ENCODE data around the gene SNX25. TPM values are rescaled to one million over a fixed set of nuclear protein-coding genes. Genes with fewer than 3 reads are reported as not detected.
A peak's percentile ranks its signal among the peaks of the same experiment; 100 is the strongest.
"Not testable (repeated sequence)": the region's sequence is repeated elsewhere in the genome, so short reads cannot be mapped to it uniquely, and the experiment has no call there.

The SNX25 gene
- total RNA-seq, 1 experiment from 2014 or later, result 63.1 TPM

DNA sequence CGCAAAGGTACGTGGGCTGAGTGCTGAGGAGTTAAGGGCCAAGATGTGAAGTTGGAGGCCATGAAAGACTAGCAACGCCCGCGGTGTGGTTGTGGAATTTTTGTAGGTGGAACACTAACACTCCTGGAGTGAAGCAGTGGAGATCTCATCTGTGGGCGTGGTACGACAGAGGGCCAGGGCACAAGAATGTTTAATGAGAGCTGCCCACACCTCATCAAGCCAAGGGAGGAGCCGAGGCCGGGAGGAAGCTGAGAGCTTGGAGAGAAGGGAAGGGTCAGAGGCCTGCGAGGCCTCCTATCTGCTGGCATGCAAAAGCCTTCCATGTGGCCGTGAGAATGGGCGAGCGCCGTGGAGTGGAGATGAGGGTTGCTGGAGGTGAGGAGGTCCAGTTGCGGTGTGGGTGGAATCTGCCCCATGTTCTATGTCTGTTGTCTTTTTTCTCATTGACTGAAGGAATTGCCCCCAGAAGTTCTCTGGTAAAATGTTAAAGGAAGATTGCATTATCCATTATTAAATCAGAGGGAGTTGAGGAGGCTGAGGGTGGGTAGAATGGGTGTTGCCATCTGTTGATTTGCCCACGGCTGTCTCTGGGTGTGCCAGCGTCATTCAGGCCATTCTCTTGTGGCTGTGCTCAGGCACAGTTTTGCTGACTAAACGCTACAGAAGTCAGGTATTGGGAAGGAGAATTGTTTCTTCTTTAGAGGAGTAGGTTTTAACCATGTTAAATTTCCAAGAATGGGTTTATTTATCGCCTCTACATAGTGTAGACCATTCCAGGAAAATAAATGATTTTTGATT, 19.8 kb downstream of the SNX25 start:
- no peak for DNase-seq (ENCODE audit: low spot score)

DNA sequence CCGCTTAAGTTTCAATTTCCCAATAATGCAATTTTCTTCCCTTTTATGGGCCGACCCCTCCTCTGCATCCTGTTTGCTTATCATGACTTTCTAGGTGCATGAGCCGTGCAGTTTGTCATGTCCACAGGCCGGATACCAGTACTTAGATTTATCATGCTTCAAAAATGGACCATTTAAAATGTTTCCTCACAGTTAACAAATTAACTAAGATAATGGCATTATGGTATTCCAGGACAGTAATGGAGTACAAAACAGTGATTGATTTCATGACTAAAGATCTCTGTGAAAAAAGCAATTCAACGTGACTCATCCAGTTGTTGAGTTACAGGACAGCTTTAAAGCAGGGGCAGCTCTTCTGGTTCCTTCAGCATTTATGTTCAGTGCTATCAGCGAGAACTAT, 23.0 kb downstream of the SNX25 start:
- peak; percentile 37 for DNase-seq (ENCODE audit: low spot score)

DNA sequence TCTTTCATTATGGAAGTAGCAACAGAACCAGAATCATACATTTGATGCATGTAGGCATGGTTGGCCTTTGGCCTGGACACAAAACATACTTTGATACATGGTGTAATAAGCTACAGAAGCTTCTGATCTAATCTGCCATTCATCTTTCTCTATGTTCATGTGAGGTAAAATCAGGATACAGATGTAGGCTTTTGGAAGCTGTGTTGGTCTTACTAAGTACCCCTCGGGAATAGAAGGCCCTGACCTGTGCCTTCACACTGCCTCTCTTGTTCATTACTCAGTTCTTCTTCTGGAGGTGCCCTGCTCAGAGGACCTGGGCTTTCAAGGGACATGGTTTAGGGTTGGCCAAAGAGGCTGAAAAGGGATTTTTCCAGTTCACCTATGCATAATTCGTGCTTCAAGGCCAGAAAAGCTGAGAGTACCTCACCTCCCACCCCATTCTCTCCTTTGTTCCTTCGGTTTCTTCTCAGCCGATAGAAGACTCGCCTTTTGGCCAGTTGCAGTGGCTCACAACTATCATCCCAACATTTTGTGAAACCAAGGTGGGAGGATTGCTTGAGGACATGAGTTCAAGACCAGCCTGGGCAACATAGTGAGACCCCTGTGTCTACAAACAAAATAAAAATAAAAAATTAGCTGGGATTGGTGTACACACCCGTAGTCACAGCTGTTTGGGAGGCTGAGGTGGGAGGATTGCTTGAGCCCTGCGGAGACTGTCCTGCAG, 25.9 kb downstream of the SNX25 start:
- DNase-seq (ENCODE audit: low spot score), result no peak

- peak; percentile 54 for DNase-seq (ENCODE audit: low spot score)
Measured at GRCh38 chr4:185235843-185236503, 26.6 kb downstream of the SNX25 start.

- DNase-seq (ENCODE audit: low spot score), result no peak
Measured at GRCh38 chr4:185237175-185237574, 27.8 kb downstream of the SNX25 start.

GRCh38 chr4:185238215-185238681, 28.9 kb downstream of the SNX25 start:
- no peak for DNase-seq (ENCODE audit: low spot score)

GRCh38 chr4:185238750-185239149, 29.4 kb downstream of the SNX25 start:
- no peak for DNase-seq (ENCODE audit: low spot score)

GRCh38 chr4:185240486-185240885, 31.1 kb downstream of the SNX25 start:
- DNase-seq (ENCODE audit: low spot score), result not testable (repeated sequence)

DNA sequence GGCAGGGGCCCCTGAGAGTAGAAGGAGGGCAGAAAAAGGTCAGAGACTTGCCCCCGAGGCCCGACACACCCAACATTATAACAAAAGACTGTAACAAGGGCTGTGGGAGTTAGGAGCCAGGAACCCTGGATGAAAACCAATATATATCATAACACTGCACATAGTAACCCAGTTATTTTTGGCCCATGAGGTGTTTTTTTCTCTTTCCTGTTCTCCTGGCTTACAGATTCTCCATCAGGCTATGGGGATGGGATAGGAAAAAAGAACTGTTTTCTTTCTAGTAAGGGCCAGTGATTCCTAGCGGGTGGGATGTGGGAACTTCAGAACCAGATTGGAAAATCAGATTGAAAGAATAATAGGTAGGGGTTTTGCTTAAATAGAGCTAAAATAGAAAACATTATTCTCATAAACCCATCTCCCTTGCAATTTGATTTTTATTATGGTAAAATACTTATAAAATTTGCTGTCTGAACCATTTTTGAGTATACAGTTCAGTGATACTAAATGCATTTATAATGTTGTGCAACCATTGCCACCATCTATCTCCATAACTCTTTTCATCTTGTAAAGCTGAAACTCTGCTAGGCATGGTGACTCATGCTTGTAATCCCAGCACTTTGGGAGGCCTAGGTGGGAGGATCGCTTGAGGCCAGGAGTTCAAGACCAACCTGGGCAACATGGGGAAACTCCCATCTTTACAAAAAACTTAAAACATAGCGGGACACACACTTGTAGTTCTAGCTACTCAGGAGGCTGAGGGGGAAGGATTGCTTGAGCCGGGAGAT, 33.5 kb downstream of the SNX25 start:
- DNase-seq (ENCODE audit: low spot score), result no peak

GRCh38 chr4:185243879-185244278, 34.5 kb downstream of the SNX25 start:
- DNase-seq (ENCODE audit: low spot score), result no peak

DNA sequence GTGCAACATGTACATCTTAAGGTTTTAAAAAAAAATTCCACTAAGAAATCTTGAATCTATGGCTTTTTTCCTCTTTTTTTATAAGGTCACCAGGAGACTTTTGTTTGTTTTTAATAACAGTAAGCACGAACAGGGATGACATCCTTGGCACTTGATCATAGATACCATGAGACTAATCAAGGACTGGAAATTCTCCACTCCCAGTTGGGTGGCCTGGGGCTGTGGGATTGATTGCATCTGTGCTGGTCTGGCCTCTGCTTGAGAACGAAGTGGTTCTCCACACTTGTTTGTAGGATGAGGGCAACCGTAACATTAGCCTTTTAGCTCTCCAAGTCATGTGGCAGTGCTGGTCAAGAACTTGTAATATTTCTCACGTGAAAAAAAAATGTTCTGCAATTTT, 35.4 kb downstream of the SNX25 start:
- DNase-seq (ENCODE audit: low spot score), result no peak

GRCh38 chr4:185246453-185246852, 37.1 kb downstream of the SNX25 start:
- no peak for DNase-seq (ENCODE audit: low spot score)

DNA sequence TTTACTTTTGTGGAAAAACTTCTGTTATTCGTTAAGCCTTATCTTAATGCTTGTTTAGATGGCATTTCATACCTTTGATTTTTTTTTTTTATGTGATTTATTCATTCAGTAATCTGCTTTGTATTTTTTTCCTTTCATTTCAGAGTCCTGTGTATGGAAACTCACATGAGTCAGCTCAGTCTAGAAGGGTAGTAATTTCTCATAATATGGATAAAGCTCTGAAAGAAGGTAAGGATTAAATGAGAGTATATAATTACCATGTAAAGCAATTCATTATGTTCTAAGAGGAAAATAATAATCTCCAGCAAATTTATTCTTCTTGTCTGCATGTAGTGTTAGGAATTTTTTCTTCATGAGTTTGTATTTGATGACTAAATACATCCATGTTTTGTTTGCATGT, 37.8 kb downstream of the SNX25 start:
- DNase-seq (ENCODE audit: low spot score), result no peak

DNA sequence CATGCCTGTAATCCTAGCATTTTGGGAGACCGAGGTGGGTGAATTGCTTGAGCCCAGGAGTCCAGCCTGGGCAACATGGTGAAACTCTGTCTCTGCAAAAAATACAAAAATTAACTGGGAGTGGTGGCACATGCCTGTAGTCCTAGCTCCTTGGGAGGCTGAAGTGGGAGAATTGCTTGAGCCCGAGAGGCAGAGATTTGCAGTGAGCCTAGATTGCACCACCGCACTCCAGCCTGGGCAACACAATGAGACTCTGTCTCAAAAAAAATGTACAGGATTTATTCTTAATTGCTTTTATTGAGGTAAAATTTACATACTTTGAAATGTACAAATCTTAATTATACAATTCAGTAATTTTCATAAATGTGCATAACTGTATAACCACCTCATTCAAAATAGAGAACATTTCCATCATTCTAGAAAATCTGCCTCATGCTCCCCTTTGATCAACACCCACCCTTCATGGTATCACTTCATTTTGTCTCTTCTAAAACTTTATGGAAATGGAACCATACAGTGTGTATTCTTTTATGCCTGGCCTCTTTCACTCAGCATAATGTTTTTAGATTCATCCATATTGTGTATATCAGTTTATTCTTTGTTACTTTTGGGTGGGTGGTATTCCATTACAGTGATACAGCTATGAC, 39.1 kb downstream of the SNX25 start:
- DNase-seq (ENCODE audit: low spot score), result no peak

DNA sequence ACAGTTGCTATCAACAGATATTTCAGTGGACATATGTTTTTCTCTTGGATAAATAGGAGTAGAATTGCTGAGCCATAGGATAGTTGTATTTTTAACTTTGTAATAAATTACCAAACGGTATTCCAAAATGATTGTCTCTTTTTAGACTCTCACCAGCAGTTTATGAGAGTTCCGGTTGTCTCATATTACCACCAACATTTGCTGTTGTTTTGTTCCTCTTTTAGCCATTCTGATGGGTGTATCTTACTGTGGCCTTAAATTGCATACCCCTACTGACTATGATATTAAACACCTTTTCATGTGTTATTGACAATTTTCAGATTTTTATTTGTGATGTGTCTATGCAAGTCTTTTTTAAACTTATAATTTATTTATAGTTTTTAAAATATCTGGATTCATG, 39.7 kb downstream of the SNX25 start:
- no peak for DNase-seq (ENCODE audit: low spot score)

GRCh38 chr4:185254434-185254833, 45.0 kb downstream of the SNX25 start:
- no peak for DNase-seq (ENCODE audit: low spot score)

GRCh38 chr4:185255868-185256267, 46.5 kb downstream of the SNX25 start:
- DNase-seq (ENCODE audit: low spot score), result no peak

- peak; percentile 52 for DNase-seq (ENCODE audit: low spot score)
Measured at GRCh38 chr4:185256446-185256845, 47.0 kb downstream of the SNX25 start.

GRCh38 chr4:185257086-185257485, 47.7 kb downstream of the SNX25 start:
- no peak for DNase-seq (ENCODE audit: low spot score)

DNA sequence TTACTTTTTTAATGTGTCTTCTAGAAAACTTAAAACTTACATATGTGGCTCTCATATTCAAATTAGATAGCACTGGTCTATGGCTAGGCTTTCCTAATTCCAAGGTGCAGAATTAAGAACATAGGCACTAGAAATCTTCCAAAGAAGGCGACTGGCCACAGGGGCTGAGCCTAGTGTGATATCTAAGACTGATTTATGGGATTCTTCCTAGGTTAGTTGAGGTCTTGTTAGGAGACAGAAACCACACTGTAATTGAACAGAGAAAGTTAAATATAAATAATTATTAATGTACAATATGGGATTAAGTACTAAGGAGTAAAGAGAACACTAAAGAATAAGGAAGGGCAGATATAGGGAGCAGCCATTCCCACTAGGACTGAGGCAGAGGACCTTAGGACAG, 48.3 kb downstream of the SNX25 start:
- no peak for DNase-seq (ENCODE audit: low spot score)

DNA sequence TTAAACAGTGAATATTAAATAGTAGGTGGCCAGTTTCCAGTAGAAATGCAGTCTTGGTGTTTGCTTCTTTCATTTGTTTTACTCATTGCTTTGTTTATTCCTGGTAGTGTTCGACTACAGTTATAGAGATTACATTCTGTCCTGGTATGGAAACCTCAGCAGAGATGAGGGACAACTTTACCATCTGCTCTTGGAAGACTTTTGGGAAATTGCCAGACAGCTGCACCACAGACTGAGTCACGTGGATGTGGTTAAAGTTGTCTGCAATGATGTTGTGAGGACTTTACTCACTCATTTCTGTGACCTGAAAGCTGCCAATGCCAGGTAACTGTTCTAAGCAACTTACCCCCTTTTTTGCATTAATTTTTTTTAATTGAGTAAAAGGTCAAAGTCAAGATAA, 49.3 kb downstream of the SNX25 start:
- peak; percentile 65 for DNase-seq (ENCODE audit: low spot score)
